Osteoblast (primary cell): ENCODE measurements around the gene FBXO9. TPM values are rescaled to one million over a fixed set of nuclear protein-coding genes. Genes with fewer than 3 reads are reported as not detected.

Experiments
- DNase-seq: peaks from one replicate; pipeline ENCODE4 v3.0.0; 2011; ENCODE audit warnings: low spot score, mixed read lengths; ENCODE audit not compliant: insufficient read length; ENCODE audit errors: missing footprints
- H2AFZ ChIP-seq: 2 replicates; pipeline ENCODE4 v1.6.0; 2011; ENCODE audit warnings: mild to moderate bottlenecking, low read length
- H3K27ac ChIP-seq: 2 replicates; pipeline ENCODE4 v1.5.1; 2011; ENCODE audit warnings: mild to moderate bottlenecking, low read depth, low read length, moderate library complexity
- H3K27me3 ChIP-seq: 2 replicates; pipeline ENCODE4 v1.6.0; 2012; ENCODE audit warnings: mild to moderate bottlenecking, control low read depth, inconsistent platforms, low read length, moderate library complexity; ENCODE audit not compliant: insufficient read depth
- H3K36me3 ChIP-seq: 2 replicates; pipeline ENCODE4 v1.5.1; 2011; ENCODE audit warnings: mild to moderate bottlenecking, low read length, control low read depth, moderate library complexity; ENCODE audit not compliant: insufficient read depth
- H3K4me1 ChIP-seq: 2 replicates; pipeline ENCODE4 v1.5.1; 2011; ENCODE audit warnings: mild to moderate bottlenecking, low read length, control low read depth, moderate library complexity; ENCODE audit not compliant: insufficient read depth
- H3K4me2 ChIP-seq: 2 replicates; pipeline ENCODE4 v1.6.0; 2011; ENCODE audit warnings: mild to moderate bottlenecking, low read length; ENCODE audit not compliant: insufficient read depth
- H3K4me3 ChIP-seq: fragments of 200-600 bp; sonication (generic); 3 replicates; pipeline ENCODE4 v1.5.1; 2012; ENCODE audit warnings: mild to moderate bottlenecking, low read length, inconsistent platforms; ENCODE audit not compliant: insufficient read depth
- H3K79me2 ChIP-seq: 2 replicates; pipeline ENCODE4 v1.6.0; 2012; ENCODE audit warnings: mild to moderate bottlenecking, low read length, control low read depth, inconsistent platforms; ENCODE audit not compliant: insufficient read depth
- H3K9me3 ChIP-seq: 2 replicates; pipeline ENCODE4 v1.5.1; 2011; ENCODE audit warnings: low read depth, low read length, control low read depth
- H4K20me1 ChIP-seq: 2 replicates; pipeline ENCODE4 v1.6.0; 2012; ENCODE audit warnings: mild to moderate bottlenecking, low read length, control low read depth; ENCODE audit not compliant: insufficient read depth
- CTCF ChIP-seq: IDR thresholded peaks from 2 replicates; pipeline ENCODE4 v1.5.1; 2011; ENCODE audit warnings: mild to moderate bottlenecking, low read depth, low read length, moderate library complexity; ENCODE audit errors: extremely low read depth
- total RNA-seq: library from RNA; depleted of rRNA; stranded (reverse); fragments of >200 nt; gene quantifications from 2 replicates; pipeline ENCODE4 v1.2.3, GENCODE V29; 2012

The FBXO9 gene
- total RNA-seq, 1 donor: 53.6 TPM

GRCh38 chr6:53054532-53054931, 10.7 kb upstream of the FBXO9 start:
- Histone ChIP-seq H3K4me3 (no peak overlapping the region), H3K27ac (no peak overlapping the region), H3K79me2 (peaks cover 66% of the 10 kb centered on the region), H4K20me1 (no peaks in the 10 kb centered on the region), H3K27me3 (no peaks in the 10 kb centered on the region), H2AFZ (no peak overlapping the region), H3K4me2 (no peak overlapping the region), H3K9me3 (no peaks in the 10 kb centered on the region), H3K36me3 (no peaks in the 10 kb centered on the region), H3K4me1 (peaks cover 6% of the 10 kb centered on the region)
- no peak for DNase-seq
- TF ChIP-seq CTCF: no peak

DNA sequence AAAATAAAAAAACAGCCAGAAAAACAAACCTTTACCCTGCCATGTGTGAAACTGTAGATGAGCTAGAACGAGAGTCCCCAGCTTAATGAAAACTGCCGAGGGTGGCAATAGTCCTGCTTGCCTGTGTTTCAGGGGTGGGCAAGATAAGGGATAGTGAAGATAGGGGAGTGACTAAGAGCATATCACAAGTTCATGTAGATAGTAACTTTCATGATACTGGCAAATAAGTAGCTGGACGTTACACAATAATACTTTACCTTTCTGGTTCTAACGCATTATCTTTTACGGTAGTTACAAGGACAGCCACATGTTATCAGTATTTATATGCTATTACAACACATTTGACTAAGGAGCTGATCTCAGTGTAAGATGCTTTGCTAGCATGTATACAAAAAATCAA, 9.3 kb upstream of the FBXO9 start:
- TF ChIP-seq CTCF: no peak
- DNase-seq: no peak
- Histone ChIP-seq H3K4me2 (no peak overlapping the region), H3K4me3 (no peak overlapping the region), H3K36me3 (no peaks in the 10 kb centered on the region), H4K20me1 (no peaks in the 10 kb centered on the region), H3K4me1 (peaks cover 13% of the 10 kb centered on the region), H2AFZ (no peak overlapping the region), H3K27me3 (no peaks in the 10 kb centered on the region), H3K79me2 (peaks cover 76% of the 10 kb centered on the region), H3K9me3 (no peaks in the 10 kb centered on the region), H3K27ac (no peak overlapping the region)

- no peak for DNase-seq
- no peaks in the 10 kb centered on the region for H3K27me3 ChIP-seq
These were observed 8.9 kb upstream of the FBXO9 start for GRCh38 chr6:53056273-53056672.

More at GRCh38 chr6:53056273-53056672, 8.9 kb upstream of the FBXO9 start:
- peaks cover 13% of the 10 kb centered on the region for H3K4me1 ChIP-seq
- H3K79me2 ChIP-seq: peaks cover 78% of the 10 kb centered on the region
- no peak for TF ChIP-seq CTCF
- no peaks in the 10 kb centered on the region for H3K36me3 ChIP-seq
- no peak overlapping the region for H3K4me3 ChIP-seq
- no peak overlapping the region for H3K4me2 ChIP-seq
- H3K27ac ChIP-seq: no peak overlapping the region
- no peaks in the 10 kb centered on the region for H3K9me3 ChIP-seq
- H4K20me1 ChIP-seq: no peaks in the 10 kb centered on the region
- H2AFZ ChIP-seq: no peak overlapping the region
